LNCaP clone FGC (cell line): ENCODE measurements around the gene ATP5PD.

Experiments used
- DNase-seq: peaks from one replicate; pipeline ENCODE4 v3.0.0-alpha.2; 2011; ENCODE audit warnings: low read depth
- H3K4me3 ChIP-seq: 2 replicates; pipeline ENCODE4 v1.5.1; 2011; ENCODE audit warnings: mild to moderate bottlenecking, low read depth, low read length, control low read depth
- TF ChIP-seq, protein P1 (sequence below): IDR thresholded peaks from 2 replicates; pipeline ENCODE4 v1.5.1; 2012; ENCODE audit warnings: mild to moderate bottlenecking; ENCODE audit not compliant: control insufficient read depth, insufficient read depth; ENCODE audit errors: extremely low read depth

ATP5PD gene

DNA sequence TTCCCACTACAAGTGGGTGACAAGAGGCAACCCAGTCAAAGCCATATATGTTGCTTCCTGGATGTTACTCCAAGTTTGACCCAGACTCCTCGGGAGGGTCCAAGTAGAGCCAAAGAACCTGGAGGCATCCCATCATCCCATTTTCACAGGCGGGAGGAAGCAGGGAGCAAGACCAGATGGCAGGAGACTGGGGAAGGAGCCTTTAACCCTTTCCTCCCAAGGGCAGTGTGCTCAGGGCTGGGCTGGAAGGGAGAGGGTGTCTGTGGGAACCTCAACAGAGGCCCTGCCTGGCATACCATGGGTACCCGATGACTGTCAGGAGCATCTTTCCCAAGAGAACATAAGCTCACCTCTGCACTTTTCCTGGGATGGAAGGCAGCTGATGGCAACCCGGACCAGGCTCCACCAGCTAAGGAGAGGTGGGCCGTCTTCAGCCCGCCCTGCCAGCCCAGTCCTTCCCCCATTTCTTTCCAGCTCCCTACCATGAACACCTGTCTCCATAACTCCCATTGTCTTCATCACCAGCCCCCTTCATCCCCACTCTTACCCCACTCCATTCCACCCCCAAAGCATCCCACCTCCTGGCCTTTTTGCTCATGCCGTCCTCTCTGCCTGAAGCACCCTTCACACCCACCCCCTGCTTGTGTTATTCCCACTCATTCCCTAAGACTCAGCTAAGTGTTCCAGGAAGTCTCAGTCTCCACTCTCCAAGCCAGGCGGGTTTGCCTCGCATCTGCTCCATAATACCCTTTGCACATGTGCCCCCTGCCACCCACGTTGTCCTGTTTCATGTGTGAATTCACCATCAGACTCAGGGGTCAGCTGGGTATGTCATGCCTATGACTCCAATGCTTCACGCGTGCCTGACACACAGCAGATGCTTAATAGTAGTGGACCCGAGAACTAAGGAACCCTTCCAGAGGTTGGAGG lies 35.1 kb upstream of the ATP5PD start:
- TF ChIP-seq, protein P1, sequence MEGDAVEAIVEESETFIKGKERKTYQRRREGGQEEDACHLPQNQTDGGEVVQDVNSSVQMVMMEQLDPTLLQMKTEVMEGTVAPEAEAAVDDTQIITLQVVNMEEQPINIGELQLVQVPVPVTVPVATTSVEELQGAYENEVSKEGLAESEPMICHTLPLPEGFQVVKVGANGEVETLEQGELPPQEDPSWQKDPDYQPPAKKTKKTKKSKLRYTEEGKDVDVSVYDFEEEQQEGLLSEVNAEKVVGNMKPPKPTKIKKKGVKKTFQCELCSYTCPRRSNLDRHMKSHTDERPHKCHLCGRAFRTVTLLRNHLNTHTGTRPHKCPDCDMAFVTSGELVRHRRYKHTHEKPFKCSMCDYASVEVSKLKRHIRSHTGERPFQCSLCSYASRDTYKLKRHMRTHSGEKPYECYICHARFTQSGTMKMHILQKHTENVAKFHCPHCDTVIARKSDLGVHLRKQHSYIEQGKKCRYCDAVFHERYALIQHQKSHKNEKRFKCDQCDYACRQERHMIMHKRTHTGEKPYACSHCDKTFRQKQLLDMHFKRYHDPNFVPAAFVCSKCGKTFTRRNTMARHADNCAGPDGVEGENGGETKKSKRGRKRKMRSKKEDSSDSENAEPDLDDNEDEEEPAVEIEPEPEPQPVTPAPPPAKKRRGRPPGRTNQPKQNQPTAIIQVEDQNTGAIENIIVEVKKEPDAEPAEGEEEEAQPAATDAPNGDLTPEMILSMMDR = no peak
- no peak overlapping the region for H3K4me3 ChIP-seq
- DNase-seq = no peak

DNA sequence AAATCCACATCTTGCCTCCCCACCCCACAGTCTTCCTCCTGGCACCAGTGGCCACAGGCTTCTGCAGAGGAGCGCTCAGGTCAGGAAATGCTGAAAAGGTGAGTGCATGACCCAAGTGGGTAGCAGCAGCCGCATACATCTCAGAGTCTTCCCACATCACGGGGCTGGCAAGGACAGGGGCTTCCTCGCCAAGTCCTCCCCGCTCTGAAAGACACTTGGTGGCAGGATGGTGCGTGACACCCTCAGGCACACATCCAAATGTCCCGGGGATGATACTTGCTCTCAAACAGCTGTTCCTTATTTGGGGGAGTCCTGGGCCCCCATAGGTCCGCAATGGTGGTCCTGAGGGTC lies 32.2 kb upstream of the ATP5PD start:
- DNase-seq = no peak
- TF ChIP-seq, protein P1 = no peak
- H3K4me3 ChIP-seq = no peak overlapping the region

DNA sequence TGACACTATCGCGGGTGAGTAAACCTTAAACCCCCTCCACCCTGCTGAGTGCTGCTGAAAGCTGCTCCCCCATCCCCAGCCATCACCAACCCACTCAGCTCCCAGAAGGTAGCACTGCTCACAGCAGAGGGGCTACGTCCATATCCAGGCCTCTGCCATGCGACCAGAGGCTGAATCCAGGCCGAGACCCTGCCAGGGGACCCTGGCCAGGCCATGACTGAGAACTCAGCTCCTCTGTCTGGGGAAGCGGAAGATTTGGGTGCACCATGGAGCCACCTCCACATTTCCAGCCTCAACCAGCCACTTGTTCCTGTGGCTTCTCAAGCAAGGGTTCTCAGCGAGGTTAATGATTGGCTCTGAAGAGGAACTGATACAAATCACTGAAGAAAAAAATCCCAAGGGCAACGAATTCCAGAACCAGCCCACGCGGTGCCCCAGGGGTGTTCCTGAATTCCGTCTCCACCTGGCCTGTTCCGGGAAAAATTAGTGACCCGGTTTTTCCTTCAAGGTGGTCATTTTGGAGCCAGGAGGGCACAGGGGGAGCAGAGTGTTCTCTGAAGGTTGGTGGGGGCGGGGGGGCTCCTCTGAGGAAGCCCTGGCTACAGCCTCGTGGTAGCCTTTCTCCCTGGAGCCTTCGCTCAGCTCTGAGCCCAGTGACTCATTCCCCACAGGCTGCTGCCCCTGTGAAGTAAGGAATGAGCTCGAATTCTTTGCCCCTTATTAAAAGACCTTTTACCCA lies 31.7 kb upstream of the ATP5PD start:
- DNase-seq = no peak
- no peak overlapping the region for H3K4me3 ChIP-seq
- TF ChIP-seq, protein P1 = no peak

DNA sequence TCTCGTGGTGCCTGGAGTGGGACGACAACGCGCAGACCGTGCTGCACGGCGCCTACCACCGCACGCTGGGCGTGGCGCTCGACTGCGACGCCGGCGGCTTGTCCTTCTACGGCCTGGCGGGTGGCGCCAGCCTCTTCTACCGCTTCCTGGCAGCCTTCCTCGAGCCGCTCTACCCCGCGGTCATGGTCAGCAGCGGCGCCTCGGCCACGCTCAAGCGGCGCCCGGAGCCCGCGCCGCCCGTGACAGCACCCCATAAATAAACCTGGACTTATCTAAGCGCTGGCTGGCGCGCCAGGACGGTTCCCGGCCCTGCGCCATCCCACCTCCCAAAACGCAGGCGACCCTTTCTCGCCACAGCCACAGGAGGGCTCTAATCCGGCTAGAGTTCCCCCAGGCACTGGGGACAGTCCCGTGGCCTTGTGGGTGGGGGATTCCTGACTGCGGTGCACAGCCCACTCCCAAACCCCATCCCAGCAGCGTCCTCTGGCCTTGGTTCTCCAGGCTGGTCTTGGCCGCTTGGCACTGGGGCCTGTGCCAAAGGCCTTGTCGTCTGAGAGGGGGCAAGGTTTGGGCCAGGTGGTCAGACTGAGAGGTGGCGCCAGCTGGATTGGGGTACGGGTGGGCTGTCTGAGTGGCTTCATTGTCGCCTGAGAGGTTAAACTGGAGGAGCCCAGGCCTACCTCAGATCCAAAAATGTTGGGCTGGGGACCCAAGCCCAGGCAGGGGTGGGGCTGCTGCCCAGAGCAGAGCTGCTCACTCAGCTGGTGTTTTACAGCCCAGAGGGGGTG lies 30.9 kb upstream of the ATP5PD start:
- DNase-seq = no peak
- TF ChIP-seq, protein P1 = no peak
- H3K4me3 ChIP-seq = no peak overlapping the region

DNA sequence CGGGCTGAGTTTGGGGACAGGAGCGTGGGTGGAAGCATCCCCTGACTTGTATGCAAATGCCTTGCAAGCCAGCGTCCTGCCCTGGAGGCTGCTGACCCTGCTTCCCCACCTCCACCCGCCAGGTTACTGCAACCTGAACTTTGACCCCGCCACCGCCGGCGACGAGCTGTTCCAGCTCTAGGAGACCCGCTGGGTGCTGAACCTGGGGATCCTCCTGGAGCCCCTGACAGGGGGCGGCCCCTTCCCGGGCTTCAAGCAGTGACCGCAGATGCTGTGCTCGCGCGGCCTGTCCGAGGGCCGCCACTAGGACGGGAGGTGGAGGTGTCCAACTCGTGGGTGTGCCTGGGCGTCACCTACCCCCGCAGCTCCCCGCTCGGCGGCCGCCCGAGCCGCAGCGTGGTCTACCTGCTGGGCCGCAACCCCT lies 30.3 kb upstream of the ATP5PD start:
- DNase-seq = no peak
- H3K4me3 ChIP-seq = no peak overlapping the region

More for the DNA sequence above, 30.3 kb upstream of the ATP5PD start:
- TF ChIP-seq, protein P1 = no peak
